GM19328 (cell line): ENCODE data around the gene FABP3.

Experiments
- ATAC-seq: cut with Tn5 transposase; IDR thresholded peaks from one replicate; pipeline ENCODE4 v1.9.1; 2021; ENCODE audit warnings: mild to moderate bottlenecking, moderate library complexity; ENCODE audit not compliant: unreplicated experiment

Gene FABP3

DNA sequence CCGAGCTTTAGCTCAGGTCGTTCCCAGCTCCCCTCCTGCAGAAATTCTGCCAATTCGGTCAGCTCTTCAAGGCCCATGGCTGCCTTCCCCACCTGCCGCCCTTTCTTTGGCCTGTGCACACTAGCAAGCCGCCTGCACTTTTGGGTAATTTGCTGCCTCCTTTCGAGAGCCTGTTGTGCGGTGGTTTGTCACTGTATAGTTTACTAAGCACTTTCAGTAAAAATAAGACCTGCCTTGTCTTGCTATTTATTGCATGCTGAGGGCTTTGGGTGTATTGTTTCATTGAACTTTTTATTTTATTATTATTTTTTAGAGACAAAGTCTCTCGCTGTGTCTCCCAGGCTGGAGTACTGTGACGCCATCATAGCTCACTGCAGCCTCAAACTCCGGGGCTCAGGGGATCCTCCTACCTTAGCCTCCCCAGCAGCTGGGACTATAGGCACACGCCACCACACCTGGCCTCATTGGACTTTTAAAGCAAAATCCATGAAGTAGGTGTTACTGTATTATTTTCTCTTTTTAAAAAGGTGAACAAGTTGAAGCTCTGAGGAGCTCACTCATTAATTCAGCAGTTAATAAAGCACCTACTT, 1.1 kb upstream of the FABP3 start:
- ATAC-seq: no peak

DNA sequence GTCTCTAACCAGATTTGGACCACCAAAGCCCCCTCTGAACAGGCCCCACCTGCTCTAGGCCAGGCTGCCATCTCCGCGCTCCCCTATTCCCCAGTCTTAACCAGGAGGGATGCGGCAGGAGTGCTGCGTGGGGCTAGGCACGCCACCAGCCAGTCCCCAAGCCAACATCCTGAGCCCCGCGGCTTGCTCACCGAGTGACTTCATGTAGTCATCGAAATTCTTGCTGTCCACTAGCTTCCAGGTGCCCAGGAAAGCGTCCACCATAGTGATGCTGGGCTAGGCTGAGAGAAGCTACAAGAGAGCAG, 173 bp downstream of the FABP3 start:
- no peak for ATAC-seq

DNA sequence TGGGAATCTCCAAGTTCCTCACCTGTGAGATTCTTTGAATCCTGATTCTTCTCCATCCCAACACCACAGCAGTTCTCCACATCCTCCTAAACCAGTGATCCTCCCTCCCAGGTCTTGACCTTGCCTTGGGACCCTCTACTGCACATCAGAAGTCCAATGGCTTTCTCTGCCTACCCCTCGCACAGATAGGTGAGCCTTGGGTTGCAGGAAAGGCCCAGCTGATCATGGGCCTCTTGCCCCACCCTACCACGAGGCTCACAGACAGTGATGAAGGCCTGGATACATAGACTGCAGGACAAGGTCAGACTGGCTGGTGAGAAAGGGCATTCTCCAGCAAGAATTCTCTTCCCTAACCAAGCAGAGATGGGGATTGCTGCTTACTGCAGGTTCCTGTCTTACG, 825 bp downstream of the FABP3 start:
- ATAC-seq: no peak

DNA sequence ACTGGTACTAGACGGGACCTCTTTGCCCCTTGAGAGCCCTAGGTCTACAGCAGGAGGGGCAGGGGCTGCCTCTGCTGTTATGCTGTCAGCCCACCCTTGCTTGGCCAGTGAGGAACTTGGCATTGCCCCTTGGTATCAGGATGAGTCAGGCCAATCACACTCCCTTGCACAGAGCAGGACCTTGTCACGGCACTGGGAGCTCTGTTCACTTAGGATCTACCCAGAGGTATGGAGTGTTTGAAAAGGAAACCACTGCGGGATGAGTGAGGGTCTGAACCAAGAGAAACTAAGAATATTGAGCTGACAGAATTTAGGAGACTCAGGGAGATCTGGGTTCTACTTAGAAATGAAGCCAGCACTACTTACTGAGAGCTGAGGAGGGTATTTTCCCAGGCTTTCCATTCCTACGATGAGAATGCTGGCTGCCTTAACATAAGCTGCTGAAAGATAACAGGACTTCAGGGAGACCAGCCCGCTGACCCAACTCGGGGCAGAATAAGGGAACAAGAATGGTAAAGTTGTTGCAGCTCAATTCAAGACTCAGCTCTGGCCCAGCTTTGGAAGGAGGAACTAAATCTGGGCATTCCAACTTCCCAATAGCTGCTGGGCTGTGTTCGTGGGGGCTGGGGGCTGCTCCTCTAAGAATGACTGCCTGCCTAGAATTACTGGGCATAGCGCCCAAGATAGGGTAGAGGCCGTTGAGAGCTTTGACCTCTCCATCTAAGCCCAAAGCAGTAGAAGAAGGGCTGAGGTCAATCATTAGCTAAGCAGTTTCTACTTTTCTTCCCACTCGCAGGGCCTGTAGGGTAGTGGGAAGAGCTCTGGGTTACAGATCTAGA, 1.5 kb downstream of the FABP3 start:
- no peak for ATAC-seq

DNA sequence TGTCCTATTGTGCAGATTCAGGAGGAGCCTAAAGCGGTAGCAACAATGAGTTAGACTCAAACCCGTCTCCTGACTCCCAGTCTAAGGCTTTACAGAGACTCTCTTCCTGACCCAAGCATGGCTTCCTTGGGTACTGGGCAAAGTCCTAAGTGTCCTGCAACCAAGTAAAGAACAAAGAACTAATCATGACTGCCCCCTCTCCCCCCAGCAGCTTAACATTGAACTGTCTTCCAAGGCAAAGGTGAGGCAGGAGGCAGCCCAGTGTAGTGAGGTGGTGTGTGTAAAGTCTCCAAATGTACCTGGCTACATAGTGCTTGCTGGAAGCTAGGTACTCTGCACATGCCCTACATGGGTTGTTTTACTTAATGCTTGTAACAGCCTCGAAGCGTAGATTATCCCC, 2.3 kb downstream of the FABP3 start:
- ATAC-seq: no peak

DNA sequence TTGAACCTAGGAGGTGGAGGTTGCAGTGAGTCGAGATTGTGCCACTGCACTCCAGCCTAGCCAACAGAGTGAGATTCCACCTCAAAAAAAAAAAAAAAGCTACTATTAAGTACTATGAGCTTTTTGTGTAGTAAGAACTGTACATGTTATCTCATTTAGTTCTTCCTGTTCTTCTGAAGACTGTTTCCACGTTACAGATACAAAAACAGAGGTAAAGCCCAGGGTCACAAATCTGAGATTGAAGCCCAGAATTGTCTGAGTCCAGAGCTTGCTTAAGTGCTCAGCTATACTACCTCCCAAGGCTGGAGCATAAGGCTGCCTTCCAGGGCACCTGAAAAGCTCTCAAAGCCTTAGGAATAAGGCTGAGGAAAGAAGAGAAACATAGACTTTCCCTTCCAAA, 2.9 kb downstream of the FABP3 start:
- no peak for ATAC-seq

DNA sequence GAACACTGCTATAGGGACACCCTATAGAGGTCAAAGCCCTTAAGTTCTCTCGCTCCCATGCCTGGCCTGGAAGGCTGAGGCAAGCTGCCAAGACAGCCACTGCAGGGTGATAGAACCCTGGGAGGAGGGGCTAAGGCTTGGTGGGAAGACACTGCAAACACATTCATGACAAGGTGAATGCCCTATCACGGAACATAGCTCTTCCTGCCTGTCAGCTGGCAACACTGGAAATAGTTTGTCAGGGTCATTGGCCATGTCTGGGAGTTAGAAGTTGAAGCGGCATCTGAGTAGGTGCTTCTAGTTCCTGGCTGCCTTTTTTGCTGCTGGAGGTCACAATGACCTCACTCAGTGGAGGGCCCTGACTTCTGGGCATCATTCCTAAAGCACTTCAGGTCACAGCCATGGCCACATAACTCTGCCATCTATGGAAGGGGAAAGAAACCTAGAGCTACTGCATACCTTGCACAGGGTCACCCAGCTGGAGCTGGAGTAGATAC, 4.2 kb downstream of the FABP3 start:
- ATAC-seq: no peak

DNA sequence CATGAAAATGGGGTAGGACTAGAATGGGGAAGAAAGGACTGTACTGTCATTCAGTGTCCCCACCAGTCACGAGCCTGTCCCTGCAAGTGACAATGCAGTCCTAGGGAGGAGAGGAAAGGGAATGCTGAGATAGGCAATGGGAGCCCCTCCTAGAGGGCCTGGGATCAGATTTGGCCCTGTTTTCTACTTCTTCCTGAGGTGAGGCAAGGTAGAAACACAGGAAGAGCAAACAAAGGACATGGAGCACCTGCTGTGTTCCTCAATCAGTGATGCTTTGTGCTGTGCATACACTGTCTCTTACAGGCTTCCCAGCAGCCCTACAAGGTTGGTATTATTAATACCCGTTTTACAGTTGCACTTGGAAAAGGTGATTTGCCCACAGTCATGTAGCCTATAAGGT, 6.1 kb downstream of the FABP3 start:
- ATAC-seq: no peak

DNA sequence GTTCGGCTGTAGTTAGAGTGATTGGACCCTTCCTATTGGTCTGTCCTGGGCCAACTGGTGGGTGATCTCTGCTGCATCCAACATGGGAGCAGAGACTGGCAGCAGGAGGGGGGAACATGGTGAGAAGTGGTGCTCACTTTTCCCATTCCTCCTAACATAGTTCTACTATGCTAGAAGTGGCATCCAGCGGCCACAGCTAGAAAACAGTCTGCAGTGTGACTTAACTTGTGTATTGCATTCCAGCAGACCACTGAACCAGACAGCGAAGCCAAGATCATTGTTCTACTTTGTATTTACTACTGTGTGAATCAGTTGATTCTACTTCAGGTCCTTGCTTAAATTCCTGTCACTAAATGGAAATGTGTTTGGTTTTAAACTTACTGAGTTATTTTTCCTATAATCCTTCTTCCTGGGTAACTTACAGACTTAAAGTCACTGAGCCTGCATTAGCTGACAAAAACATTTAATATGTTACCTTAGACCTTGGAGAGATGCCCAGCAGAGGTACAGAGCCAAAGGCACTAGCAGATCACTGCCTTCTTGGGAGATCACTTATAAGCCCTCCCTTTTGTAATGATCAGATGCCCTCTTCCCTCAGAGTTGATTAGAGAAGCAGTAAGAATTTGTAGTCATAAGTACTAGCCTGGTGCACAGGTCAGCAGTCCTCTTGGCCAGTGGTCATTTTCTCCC, 8.2 kb downstream of the FABP3 start:
- no peak for ATAC-seq

DNA sequence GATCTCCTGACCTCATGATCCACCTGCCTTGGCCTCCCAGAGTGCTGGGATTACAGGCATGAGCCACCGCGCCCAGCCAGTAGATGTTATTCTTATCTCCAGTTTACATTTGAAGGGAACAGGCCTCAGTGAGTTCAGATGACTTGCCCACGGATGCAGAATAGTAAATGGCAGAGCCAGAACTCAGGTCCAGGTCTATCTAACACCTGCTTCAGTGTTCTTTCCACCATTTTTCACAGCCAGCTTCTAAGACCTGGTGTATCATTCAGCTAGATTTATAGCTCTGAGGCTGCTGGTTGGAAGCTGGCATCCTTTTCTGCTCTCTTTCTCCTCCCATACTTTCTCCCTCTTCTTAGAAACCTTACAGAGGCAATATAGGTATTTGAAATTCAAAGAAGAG, 10.8 kb downstream of the FABP3 start:
- no peak for ATAC-seq

DNA sequence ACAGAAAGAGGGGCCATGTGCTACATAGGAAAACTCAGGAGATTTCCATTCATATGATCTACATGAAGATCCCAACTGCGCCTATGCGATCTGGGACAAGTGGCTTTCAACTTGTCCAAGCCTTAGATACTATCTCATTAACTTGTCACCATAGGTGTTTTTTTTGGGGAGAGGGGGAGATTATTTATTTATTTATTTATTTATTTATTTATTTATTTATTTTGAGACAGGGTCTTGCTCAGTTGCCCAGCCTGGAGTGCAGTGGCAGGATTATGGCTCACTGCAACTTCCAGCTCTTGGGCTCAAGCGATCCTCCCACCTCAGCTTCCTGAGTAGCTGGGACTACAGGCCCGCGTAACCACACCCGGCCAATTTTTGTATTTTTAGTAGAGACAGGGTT, 11.3 kb downstream of the FABP3 start:
- ATAC-seq: no peak

DNA sequence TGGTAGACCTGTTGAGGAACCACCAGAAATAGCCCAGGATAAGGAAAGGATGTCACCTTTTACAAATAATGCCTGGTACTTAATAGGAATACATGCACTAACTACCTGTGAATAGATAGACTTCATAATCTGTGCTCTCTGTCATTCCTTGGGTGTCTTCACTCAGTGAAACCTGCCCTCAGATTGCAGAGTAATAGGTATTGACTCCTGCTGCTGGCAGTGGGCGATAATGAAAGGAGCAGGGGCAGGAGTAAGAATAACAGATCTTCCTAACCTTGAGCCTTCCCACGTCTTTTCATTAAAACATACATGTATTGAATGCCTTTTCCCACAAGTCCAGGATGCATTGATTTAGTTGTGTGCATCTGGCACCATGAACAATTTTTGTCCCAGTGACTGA, 16.4 kb downstream of the FABP3 start:
- ATAC-seq: no peak

DNA sequence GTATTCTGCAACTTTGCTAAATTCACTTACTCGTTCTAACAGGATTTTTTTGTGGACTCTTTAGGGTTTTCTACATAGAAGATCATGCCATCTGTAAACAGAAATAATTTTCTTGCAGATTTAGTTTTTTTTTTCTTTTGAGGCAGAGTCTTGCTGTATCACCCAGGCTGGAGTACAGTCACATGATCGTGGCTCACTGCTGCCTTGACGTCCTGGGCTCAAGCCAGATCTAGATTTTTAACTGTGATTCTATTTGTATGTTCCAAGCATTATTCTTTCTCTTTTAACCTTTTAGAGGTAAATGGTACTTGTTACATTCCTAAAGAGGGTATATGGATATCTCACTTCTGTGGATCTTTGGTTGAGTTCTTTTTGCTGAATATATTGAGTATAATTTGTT, 18.6 kb downstream of the FABP3 start:
- ATAC-seq: no peak

DNA sequence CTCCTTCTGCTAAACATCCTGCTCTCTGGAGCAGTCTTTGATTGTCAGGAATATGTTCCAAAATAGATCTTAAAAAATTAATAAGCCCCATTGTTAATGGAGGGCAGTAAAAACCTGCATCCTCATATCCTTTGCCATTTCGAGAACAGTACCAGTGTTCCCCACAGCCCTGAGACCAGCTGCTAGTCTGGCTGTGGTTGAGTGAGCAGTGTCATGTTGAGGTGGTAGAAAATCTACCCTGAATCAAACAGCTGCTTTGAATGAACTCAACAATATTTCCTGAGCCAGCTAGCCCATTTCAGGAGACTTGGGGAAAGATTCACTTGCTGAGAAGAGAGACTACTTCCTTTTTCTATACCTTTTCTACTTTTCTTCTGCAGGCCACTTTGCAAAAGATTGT, 24.4 kb downstream of the FABP3 start:
- ATAC-seq: no peak

DNA sequence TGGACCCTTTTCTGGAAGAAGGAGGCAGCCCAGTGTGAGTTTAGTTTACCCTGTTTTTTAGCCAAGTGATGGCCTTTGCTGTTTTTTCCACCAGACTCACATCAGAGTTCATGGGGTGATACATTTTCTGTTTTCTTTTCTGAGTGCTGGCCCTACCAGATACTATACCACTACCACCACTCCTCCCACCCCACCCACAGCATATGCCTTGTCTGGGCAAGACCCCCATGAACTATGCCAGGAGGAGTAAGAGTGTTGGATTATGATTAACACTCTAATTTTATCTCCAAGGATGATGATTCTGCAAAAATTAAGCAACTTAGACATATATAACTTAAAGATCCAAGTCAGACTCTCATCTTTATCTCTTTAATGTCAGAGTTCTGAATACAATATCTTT, 26.1 kb downstream of the FABP3 start:
- ATAC-seq: no peak

DNA sequence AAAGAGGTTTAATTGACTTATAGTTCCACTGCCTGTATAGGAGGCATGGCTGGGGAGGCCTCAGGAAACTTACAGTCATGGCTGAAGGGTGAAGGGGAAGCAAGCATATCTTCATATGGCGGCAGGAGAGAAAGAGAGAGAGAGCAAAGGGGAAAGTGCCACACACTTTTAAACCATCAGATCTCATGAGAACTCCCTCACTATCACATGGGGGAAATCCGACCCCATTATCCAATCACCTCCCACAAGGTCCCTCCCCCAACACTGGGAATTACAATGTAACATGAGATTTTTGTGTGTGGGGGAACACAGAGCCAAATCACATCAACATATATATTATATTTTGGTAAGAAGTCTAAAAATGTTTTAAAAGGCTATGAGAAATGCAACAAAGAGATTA, 27.2 kb downstream of the FABP3 start:
- no peak for ATAC-seq

DNA sequence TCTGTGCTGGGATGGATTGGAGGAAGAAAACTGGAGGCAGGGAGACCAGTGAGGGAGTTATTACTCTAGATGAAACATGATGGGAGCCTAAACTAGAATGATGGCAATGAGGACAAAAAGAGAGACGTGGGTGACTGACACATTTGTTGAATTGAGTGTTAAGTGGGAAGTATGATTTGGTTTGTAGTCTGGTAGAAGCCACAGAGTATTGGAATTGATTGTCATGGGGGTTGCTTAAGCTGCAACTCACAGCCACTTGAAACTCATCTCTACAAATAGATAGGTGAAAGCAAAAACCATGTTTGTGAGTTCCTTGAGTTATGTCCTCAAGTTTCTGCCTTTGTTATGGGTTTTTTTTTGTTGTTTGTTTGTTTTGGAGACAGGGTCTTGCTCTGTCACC, 28.4 kb downstream of the FABP3 start:
- ATAC-seq: no peak

DNA sequence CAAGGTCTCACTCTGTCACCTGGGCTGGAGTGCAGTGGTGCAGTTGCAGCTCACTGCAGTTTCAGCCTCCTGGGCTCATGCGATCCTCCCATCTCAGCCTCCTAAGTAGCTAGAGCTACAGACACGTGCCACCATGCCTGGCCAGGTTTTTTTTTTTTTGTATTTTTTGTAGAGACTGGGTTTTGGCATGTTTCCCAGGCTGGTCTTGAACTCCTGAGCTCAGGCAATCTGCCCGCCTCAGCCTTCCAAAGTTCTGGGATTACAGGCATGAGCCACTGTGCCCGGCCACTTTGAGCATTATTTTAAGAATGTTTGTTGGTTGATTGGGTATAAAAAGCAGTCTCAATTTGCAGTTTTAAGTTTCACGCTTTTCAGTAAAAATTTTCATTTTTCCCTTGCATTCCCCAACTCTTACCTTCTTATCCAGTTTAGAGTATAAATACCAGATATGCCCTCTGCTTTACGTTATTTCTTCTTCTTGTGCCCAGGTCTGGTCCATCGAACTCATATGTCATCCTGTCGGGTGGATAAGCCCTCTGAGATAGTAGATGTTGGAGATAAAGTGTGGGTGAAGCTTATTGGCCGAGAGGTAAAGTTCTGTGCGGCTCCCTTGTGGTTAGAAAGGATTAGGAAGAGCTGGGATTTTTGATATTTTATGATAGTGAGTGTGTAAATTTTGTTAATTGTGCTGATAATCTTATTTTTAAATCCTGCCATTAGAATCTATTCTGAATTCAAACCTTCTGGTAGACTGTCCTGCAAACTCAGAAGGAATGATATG, 36.0 kb downstream of the FABP3 start:
- no peak for ATAC-seq

DNA sequence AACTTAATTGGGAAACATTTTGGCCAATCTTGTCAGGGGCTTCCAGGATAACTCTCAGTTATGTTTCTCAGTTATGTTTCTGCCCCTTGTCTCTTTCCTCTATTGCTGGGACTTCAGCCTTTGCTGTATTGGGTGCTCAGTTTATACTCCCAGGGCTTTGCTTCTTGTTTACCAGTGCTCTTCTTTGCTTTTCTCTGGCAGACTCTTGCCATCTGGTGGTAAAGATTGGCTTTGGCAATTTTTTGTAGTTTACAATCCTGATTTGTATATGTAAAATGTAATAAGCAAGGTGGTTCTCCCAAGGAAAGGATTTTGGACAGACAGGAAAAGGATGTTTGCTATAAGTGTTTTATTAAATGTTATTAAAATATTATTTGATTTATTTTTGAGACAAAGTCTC, 37.9 kb downstream of the FABP3 start:
- ATAC-seq: no peak

DNA sequence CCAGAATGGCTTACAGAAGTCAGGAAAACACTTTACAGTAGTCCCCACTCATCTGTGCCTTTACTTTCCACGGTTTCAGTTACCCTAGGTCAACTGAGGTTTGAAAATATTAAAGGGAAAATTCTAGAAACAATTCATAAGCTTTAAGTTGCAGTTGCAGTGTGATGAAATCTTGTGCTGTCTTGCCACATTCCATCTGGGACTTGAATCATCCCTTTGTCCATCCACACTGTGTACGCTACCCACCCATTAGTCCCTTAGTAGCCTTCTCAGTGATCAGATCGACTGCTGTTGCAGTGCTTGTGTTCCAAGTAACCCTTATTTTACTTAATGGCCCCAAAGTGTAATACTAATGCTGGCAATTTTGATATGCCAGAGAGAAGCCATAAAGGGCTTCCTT, 45.5 kb downstream of the FABP3 start:
- ATAC-seq: no peak

DNA sequence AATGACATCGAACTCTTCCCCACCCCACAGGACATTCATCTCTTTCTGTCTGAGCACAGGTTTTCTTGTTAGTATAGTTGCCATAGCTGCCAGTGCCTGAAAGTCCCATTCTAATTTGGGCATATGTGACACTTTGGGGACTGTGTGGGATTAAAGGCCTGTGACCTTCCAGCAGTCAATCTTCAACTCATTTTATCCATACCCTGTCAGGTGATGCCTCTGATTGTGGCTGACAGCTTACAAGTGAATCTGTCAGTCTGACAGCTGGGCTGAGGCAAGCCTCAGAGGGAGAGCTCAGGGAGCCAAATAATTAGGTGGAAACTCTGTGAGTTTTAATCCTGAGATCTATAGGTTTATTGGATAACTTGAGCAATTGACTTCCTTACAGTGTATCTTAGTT, 46.4 kb downstream of the FABP3 start:
- ATAC-seq: no peak

DNA sequence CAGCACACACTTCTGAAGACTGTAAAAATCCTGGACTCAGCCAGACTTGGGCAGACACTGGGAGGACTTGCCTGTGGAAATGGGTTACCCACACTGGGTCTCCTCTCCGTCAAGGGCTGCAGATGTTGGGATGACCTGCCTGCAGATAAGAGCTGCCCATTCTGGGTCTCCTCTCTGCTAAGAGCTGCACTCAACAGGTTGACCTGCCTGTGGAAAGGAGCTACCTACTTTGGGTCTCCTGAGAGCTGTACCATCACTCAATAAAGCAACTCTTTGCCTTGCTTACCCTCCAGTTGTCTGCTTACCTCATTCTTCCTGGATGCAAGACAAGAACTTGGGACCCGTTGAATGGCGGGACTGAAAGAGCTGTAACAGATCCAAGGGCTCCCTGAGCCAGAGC, 47.9 kb downstream of the FABP3 start:
- no peak for ATAC-seq
